ENCODE data around the gene CDH12. TPM values are rescaled to one million over a fixed set of nuclear protein-coding genes. Genes with fewer than 3 reads are reported as not detected.

CDH12 gene
- total RNA-seq, 1 donor from 2014 or later = 0.38 TPM

DNA sequence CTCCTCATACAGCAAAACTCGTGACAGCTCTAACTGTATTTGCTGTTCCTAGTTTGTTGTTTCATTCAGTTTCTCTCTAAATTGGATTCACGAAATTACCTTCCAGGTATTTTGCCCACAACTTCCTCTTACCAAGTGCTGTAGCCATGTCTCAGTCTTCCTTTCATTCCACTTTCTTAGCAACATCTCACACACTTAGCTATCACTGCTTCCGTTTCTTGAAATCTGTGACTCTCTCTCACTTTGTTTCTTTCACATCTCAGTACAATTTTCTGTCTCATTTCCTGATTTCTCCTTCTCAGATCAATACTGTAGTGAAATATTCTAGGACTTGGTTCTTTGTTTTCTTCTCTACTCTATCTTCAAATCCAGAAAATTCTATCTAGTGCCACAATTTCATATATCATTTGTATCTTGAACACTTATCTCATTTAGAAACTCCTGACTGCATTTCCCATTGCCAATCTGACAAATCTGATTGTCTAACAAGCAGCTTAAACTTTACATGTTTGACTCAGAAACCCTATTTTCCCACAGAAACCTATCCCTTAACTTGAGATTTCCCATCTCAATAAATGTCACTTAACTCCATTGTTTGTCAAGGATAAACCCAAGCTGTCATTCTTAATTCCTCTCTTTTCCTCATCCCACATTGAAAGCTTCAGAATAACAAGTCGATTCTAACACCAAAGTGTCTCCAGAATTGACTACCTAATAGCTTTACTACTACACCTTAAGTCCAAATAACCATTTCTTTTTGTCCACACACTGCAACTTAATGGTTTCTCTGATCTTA, 303.1 kb downstream of the CDH12 start:
- Histone ChIP-seq H3K27ac (no peak overlapping the region), H3K4me3 (no peak overlapping the region), H3K9me3 (no peaks in the 10 kb centered on the region), H3K27me3 (ENCODE audit: low read depth) (no peaks in the 10 kb centered on the region), H3K36me3 (no peaks in the 10 kb centered on the region), H3K4me1 (no peaks in the 10 kb centered on the region)
- ATAC-seq (no peak), DNase-seq (no peak)
- TF ChIP-seq, protein P1, sequence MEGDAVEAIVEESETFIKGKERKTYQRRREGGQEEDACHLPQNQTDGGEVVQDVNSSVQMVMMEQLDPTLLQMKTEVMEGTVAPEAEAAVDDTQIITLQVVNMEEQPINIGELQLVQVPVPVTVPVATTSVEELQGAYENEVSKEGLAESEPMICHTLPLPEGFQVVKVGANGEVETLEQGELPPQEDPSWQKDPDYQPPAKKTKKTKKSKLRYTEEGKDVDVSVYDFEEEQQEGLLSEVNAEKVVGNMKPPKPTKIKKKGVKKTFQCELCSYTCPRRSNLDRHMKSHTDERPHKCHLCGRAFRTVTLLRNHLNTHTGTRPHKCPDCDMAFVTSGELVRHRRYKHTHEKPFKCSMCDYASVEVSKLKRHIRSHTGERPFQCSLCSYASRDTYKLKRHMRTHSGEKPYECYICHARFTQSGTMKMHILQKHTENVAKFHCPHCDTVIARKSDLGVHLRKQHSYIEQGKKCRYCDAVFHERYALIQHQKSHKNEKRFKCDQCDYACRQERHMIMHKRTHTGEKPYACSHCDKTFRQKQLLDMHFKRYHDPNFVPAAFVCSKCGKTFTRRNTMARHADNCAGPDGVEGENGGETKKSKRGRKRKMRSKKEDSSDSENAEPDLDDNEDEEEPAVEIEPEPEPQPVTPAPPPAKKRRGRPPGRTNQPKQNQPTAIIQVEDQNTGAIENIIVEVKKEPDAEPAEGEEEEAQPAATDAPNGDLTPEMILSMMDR (IDR thresholded peaks at IDR 0.05) = no peak
- intact Hi-C loops (cut with DNase I) = no loop called here

DNA sequence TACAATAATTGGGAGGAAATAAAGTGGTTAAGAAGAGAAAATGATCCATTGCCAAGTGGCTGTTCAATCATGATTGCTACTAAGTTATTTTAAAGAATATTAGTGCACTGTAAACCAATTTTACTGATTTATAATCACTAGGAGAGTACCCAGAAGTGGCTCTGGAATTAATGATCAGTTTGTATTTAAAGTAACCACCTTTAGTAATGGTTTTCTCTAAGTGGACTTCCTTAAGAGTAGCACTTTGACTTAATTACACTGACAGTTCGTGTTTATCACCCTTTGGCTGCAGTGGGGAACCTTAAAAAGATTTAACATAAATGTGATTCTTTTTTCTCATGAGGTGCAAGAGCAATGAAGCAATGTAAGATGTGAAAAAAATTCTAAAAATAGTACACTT, 310.8 kb downstream of the CDH12 start:
- no peak for DNase-seq
- Histone ChIP-seq H3K36me3 (no peaks in the 10 kb centered on the region), H3K4me1 (no peaks in the 10 kb centered on the region), H3K9me3 (no peaks in the 10 kb centered on the region), H3K27ac (no peak overlapping the region), H3K4me3 (no peak overlapping the region), H3K27me3 (ENCODE audit: low read depth) (no peaks in the 10 kb centered on the region)
- intact Hi-C loops (cut with DNase I) = no loop called here
- ATAC-seq = no peak
- TF ChIP-seq, protein P1 (IDR thresholded peaks at IDR 0.05) = no peak

DNA sequence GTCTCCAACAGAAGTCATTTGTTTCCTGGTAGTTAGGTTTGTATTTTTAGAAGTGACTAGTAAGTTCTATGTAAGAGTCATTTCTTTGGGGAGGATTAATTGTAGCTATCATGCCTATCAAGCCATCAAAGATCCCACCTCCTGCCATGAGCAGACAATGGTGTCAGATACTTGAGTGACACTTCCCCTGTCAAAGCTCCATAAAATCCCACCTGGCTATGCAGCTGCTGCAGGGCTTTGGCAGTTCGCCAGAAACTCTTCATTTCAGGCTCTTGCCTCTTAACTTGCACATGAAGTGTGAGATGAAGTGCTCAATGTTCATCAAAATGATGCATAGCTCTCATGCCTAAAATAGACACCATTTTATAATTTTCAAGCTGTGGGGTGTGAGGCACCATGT, 312.1 kb downstream of the CDH12 start:
- Histone ChIP-seq H3K9me3 (no peaks in the 10 kb centered on the region), H3K27me3 (ENCODE audit: low read depth) (no peaks in the 10 kb centered on the region), H3K4me1 (no peaks in the 10 kb centered on the region), H3K27ac (no peak overlapping the region), H3K36me3 (no peaks in the 10 kb centered on the region), H3K4me3 (no peak overlapping the region)
- no peak for ATAC-seq
- intact Hi-C loops (cut with DNase I) = no loop called here
- no peak for DNase-seq
- TF ChIP-seq, protein P1 (IDR thresholded peaks at IDR 0.05) = no peak

DNA sequence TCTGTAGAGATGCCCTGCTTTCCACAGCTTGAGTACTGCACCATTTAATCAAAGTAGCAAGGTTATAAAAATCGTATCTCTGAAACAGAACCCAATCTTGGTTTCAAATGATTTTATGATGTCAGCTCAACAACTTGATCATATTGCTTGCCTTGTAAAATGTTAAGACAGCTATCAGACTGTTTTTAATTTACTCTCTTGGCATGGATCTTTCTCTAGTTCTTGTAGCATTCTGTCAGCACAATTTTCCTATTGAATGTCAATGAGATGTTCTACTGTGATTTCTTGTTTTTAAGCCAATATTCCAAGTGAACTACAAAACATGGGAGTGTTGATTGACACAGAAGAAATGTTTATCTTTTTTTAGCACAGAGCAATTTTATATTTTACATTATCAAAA, 313.4 kb downstream of the CDH12 start:
- no peak for ATAC-seq
- Histone ChIP-seq H3K27ac (no peak overlapping the region), H3K9me3 (no peaks in the 10 kb centered on the region), H3K4me3 (no peak overlapping the region), H3K4me1 (no peaks in the 10 kb centered on the region), H3K36me3 (no peaks in the 10 kb centered on the region), H3K27me3 (ENCODE audit: low read depth) (no peaks in the 10 kb centered on the region)
- no peak for DNase-seq
- TF ChIP-seq, protein P1 (IDR thresholded peaks at IDR 0.05) = no peak
- intact Hi-C loops (cut with DNase I) = no loop called here

GRCh38 chr5:22531986-22532385, 321.2 kb downstream of the CDH12 start:
- ATAC-seq = no peak
- intact Hi-C loops (cut with DNase I) = no loop called here
- Histone ChIP-seq H3K27me3 (ENCODE audit: low read depth) (no peaks in the 10 kb centered on the region), H3K4me3 (no peak overlapping the region), H3K36me3 (no peaks in the 10 kb centered on the region), H3K27ac (no peak overlapping the region), H3K4me1 (no peaks in the 10 kb centered on the region), H3K9me3 (no peaks in the 10 kb centered on the region)
- TF ChIP-seq, protein P1 (IDR thresholded peaks at IDR 0.05) = no peak
- DNase-seq = no peak
